Measurements from ENCODE around the gene SMIM35.
"Not testable (repeated sequence)": the region's sequence is repeated elsewhere in the genome, so short reads cannot be mapped to it uniquely, and the experiment has no call there.

Gene SMIM35

DNA sequence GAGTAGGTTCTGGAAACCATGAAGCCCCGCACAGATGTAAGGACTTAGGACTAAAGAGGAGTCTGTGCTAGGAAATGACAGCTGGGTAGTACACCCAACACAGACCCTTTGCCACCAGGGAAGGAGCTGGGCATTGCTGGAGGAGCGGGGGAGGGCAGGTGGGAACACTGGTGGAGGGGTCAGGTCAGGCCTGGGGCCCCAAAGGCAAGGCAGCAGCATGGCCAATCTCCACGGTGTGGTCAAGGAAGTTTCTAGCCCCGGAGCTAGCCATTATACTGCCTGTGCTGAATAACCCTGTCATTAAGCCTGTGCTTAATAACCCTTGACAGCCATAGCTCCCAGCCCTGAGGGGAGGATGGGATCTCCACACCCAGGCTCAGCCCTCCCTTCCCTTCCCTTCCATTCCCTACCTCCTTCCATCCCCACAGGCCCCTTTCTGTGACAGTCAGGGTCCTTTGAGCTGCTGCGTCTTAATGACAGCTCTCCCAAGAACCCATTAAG, 7.8 kb downstream of the SMIM35 start:
- no peak for DNase-seq

DNA sequence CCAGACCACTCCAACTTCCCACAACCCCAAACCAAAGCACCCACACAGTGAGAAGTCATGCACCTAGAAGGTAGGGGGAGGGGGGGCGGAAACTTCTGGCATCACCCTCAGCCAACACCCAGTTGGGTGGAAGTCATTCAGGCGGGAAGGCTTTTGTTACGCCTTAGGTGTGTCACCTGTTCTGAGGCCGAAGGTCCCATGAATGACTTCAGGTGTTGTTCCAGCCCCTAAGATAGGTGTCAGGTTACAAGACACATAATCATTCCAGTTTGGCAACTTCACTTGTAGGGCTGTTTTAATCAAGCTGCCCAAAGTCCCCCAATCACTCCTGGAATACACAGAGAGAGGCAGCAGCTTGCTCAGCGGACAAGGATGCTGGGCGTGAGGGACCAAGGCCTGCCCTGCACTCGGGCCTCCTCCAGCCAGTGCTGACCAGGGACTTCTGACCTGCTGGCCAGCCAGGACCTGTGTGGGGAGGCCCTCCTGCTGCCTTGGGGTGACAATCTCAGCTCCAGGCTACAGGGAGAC, 9.9 kb downstream of the SMIM35 start, which contains the start of gene TMPRSS4:
TMPRSS4 (plus strand) TSS at position 325 of the 528 bp plus-strand sequence. CDS start 225 bp downstream, outside the sequence.
- DNase-seq: no peak

DNA sequence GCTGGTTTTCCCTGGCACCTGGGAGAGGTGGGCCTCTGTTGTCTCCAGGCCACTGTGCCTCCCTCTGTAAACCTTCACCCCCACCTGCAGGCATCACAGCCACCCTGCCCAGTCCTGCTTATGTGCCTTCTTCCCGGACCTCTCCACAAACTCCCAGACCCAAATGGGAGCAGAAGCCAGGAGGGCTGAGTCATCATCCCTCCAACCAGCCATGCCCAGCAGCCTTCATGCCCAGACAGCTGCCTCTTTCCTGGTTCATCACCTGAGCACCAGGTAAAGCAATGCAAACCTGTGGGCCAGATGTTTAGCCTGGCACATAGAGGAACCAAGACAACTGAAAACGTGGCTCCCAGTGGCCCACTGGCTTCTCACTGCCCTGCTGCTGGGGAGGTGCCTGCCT, 12.0 kb downstream of the SMIM35 start:
- DNase-seq: no peak

DNA sequence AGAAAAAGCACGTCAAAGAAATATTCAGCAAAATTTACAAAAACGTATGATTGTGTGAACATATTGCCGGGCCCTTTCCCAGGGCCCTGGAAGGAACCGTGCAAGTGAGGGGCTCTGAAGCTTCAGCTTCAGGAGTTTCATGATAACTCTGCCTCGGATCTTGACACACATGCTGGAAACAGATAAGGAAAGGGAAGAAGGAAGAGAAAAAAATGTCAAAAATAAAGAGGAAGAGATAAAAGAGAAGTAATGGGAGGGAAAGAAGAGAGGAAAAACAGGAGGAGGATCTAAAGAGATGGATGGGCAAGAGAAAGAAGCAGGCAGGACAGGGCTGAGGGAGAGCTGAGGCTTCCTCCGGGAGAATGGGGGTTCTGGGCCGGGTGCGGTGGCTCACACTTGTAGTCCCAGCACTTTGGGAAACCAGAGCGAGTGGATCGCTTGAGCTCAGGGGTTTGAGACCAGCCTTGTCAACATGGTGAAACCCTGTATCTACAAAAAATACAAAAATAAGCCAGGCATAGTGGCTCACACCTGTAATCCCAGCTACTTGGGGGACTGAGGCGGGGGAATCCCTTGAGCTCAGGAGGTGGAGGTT, 12.6 kb downstream of the SMIM35 start:
- DNase-seq: no peak

DNA sequence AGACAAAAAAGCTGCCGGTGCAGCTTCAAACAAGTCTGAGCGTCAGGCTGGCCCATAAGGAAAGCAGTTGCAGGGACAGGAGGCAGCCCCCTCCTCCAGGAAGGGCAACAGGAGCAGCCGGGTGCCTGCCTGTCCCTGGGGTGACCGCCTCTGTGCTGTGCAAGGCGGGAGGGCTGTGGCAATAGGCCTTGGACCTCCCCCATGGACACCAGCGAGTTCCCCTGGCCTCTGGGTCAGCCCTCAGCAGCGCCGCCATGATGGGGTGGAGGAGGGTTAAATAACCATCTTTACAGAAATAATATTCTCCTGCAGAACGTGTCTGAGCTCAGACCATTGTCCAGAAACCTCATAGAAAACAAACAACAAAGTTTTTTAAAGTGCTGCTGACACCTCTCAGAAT, 13.2 kb downstream of the SMIM35 start:
- no peak for DNase-seq

DNA sequence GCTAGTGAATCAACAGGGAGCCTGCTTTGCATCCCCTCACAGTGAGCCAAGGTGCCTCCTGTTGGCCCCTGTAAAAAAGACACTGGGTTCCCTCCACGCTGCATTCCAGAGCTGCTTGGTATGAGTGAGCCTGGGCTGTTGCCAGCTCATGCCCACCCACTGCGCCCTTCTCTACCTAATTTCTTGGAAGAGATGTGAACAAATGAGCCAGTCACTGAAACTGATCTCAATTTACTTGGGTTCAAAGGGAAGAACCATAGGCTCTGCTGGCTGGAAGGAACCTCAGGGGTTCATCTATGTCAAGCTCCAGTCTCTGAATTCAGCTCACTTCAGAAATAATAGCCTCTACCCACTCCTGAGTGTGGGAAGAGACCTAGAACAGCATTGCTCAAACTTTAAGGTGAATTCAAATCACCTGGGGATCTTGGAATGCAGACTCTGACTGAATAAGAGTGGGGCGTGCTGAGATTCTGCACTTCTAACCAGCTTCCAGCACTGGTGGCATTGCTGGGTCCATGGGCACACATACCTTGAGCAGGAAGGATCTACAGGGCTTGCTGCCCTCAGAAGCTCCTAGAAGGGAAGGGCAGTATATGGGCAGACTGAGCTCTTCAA, 15.2 kb downstream of the SMIM35 start:
- no peak for DNase-seq

DNA sequence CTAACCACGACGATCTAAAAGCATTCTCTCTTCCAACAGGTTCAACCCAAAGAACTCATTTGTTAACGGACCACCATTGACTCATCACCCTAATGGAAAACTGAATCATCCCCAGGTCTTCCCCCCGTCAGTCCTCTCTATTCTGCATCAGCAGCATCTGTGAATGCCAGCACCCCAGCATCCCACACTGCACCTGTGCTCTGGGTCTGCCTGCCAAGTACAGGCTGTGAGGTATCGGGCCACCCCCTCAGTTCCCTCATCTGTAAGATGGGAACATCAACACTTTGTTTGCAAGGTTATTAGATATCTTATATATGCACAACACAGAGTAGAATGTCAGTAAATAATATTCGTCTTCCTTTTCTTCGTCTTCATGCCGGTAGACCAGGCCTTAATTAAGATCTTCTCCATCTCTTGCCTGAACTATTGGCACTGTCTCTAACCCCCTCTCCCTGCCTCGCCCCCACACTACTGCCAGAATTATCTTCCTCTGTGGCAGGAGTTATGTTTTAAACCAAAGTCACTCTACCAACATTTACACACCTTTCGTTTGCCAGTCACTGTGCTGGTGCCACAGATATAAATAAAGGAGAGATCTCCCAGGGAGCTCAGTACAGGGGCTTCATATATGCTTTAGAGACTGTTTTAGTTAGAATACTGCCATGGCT, 17.7 kb downstream of the SMIM35 start:
- DNase-seq: no peak

DNA sequence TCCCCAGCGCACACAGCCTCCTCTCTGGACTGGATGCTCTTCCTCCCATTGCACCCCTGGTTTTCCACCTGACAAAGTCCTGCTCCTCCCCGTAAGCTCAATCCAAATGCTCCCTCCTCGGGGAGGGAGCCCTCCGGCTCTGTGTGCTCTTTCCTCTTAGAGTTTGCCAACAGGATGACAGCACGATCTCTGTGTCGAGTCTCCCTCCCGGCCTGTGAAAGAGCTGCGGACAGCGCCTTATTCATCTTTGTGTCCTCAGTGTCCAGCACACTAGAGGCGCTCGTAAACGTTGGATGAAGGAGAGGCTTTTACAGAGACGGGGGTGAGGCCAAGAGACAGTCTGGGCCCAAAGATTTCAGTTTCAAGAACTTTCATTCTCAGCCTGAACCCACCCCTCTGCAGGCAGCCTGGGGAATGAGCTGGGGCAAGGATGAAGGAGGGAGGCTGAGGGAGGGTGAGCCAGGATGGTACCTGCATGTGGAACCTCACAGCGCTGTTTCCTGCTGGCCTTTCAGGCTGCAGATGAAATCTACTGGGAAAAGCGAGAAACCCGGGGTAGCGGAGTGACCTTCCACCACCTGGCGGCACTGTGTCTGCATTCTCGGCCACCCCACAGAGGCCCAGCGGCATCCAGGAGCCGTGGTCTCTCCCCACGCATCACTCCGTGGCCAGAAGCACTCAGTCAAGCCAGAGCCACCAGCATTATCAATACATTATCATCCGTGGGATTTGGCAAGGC, 18.4 kb downstream of the SMIM35 start:
- no peak for DNase-seq

DNA sequence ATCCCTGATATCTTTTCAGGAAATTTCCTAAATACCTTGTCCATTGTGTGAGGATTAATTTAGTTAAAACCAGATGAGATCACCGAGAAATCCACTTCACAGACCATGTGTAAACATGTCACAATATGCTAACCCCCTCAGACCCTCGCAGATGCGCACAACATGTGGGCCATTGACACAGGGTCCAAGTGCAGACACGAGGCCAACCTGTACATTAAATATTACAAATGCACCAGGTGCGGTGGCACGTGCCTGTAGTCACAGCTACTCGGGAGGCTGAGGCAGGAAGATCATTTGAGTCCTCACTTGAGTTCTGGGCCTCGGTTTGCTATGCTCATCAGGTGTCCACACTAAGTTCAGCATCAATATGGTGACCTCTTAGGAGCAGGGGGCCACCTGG, 19.8 kb downstream of the SMIM35 start:
- DNase-seq: no peak

DNA sequence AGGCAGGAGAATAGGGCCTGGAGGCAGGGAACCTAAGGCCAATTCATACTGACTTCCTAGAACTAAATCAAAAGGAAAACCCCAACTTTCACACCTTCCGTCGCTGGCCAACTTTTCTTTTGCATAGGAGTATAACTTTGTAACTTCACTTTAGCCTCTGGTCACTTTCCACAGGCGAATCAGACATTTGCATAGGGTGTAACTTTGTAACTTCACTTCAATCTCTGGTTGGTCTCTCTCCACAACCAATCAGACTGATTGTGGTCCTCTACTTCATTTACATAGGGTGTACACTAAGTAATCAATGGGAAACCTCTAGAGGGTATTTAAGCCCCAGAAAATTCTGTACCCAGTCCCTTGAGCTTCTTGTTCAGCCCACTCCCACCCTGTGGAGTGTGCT, 21.4 kb downstream of the SMIM35 start:
- DNase-seq: no peak

DNA sequence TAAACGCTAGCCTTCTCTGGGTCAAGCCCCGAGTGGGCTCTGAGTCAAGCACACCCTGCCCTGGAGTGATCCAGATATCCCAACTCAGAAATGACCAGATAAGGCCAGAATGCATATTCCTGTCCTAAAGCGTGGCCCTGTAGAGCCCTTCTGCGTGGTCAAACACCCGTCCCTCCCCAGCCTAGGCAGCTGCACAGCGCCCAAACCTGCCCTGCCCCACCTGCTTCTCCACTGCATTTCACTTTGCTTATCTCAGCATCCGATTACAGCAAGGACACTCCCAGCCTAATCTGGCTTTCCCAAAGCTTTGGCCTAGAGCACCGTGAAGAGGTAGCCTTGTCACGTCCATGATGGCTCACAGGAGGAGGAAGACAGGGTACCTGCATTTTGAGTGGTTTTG, 21.8 kb downstream of the SMIM35 start:
- DNase-seq: no peak

DNA sequence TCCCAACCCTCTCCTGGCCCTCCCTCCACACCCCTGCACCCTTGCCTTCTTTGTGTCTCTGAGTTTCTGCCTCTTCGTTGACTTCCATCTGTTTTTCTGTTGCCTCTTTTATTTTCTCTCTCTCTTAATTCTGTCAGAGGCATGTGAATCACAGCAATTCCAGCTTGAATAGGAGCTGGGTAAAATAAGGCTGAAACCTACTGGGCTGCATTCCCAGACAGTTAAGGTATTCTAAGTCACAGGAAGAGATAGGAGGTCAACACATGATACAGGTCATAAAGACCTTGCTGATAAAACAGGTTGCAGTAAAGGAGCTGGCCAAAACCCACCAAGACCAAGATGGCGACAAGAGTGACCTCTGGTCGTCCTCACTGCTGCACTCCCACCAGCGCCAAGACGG, 24.1 kb downstream of the SMIM35 start:
- DNase-seq: not testable (repeated sequence)

DNA sequence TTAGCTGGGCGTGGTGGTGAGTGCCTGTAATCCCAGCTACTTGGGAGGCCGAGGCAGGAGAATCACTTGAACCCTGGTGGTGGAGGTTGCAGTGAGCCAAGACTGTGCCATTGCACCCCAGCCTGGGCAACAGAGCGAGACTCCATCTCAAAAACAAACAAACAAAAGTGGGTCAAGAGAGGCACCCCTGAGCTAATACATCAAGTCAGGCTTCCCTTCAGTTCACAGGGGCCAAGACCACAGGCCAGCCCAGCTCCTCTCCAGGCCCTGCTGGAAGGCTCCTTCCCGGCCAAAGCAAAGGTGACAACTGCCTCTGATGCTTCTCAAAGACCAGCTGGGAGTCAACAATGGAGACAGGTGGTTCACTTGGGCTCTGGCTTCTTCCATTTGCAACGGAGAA, 24.6 kb downstream of the SMIM35 start:
- DNase-seq: not testable (repeated sequence)

DNA sequence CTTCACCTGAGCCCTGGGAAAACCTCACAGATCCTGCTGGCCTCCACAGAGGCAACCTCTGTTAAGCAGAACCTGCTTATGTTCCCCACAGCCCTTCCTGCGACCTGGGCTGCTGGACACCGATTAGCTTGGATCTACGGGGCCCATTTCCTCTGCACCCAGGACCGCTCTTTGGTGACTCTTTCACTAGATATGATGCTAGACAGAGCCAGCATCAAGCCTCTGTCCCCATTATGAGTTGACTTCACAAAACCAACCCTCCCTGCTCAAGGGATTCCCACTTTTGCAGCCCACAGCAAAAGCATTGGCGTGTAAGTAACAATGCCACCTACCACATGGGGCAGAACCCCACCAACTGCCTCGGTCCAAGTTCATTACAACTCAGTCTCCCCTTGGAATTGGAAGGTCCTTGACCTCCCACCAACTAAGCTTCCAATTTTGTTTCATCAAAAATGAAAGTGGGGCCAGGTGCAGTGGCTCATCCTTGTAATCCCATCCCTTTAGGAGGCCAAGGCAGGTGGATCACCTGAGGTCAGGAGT, 25.1 kb downstream of the SMIM35 start:
- DNase-seq: no peak

DNA sequence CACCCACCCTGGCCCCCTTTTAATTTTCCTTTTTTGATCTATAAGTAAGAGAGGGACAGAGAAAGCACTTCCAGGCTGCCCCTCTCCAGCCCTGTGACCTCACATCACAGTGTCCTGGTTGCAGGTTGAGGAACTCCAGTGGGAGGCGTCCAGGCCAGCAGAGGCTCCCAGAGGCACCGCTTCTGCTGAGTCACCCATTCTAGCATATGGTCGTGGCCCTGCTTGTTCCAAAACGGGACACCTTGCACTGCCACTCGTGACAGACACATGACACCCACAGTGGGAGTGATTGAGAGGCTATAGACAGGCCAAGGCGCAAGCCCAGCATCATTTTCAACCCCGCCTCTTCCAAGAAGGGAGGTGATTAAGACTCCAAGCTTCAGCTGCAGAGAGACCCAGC, 25.9 kb downstream of the SMIM35 start:
- DNase-seq: no peak

DNA sequence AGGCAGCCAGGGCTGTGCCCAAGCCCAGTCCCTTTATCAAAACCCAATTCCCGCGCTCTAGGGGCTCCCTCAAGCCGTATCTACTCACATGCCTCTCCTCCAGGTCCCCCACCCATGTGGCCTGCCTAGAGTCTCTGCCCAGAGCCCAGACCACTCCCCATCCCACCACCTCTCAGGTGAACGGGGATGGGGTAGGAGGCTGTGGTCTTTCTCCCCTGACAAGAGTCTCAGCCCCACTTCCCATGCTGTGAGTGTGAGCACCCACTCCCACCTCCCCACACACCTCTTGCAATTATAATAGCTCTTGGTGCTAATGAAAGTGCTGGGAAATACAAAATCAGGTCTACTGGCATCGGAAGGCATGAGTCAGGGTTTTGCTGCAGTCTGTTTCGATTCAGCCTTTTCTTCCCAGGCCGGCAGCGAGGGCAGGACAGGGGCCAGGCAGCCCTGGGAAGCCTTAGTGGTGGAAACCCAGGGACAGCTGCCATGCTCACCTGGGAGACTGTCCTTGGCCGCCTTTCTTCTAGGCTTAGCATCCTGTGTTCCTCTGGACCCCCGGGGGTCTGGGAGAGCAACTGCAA, 26.6 kb downstream of the SMIM35 start:
- DNase-seq: no peak

DNA sequence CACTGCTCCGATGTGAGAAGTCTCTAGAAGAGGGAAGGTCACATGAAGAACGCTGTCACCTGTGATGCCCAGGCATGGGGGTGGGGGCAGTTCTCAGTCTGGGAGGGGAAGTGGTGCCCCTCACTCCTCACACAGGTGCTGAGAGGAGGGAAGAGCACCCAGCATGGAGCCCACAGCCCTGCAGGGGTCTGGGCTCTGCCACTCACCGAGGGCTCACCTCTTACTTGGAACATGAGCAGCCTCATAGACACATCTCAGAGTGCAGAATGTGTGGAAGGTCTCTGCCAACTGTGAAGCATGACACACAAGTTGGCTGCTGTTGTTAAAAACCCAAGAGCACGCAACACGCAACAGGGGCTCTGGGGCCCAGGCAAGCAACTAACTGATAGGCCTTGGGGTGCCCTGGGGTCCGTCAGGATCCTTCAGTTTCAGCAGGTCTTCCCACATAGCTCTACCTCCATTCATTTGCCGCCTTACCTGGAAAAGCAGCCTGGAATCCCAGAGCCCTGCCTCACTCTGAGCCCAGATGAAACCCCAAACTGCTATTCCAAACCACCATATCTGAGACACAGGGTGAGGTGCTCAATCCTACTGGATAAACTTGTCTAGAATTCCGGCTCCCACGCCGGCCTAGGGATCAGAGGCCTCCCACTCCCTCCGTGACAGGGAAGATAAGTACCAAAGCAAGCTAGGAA, 27.4 kb downstream of the SMIM35 start:
- no peak for DNase-seq

DNA sequence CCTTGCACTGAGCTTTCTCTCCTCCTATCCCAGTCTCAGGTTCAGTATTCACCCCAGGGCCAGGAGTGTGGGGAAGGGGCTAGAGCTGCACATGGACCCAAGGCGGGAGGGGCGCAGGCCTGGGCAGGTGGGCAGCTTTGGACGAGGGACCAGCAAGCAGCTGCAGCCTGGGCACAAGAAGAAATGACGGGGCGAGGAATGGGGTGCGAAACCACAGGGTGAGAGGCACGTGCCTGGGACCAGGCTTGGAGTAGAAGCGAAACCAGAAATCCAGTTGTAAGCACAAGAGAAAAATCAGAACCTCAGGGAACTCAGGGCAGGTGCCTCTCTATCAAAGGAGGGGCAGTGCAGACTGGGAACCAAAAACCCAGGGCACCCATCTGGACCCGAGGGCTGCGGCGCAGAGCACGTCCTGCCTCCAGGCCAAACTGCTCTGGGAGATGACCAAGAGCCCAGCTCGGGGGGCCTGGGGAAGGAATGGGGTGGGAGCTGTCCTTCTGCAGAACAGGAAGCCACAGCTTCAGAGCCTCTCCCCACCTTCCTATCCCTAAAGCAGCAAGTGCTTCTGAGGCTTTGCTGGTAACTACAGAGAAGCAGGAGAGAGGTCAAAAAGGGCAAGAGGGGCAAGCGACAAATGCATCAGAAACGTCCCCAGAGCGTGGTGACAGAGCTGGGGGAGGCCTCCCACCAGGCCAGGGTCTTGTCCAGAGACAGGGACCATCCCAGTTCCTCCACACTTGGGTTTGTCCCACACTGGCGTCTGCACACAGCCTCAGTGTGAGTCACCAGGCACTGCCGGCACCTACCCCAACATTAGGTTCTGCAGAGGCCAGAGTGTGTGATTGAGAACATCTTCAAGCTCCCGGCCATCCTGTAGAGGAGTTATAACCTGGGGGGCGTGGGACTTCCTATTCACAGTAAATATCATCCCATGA, 28.2 kb downstream of the SMIM35 start:
- DNase-seq: no peak

DNA sequence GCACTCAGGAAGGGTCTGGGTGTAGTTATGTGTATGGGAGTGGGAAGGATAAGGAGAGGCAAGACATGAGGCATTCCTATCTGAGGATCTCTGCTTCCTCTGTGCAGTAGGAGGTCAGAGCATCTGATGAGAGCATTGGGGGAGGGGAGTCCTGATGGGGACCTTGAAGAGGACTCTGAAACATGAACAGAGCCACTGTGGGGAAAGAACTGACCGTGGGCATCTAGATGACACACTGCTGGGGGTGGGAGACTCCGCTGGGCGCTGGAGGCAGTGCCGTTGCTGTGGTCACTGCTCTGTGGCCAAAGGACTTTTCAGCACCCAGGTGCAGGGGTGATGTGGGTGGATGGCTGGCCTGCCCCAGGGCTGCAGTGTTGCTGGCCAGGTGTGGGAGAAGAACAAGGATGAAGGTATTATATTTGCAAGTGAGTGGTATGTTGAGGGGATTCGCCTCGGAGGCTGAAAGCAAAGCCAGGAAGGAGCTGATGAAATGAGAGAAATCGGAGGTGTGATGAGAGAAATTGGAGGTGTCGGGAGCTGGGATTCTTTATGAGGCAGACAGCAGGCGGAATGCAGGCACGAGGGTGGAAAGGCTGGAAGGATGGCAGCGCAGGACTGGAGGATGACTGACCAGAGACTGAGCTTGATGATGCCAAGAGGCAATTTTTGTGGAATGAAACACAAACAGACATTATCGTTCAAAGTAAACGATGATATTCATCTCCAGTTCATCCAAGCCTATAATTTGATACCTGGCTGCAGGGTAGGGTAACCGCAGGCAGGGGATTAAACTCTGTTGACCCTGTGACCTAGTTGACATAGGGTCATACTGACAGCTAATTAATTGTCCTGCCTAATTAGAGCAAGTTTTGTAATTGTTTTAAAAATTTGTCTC, 29.3 kb downstream of the SMIM35 start:
- no peak for DNase-seq

DNA sequence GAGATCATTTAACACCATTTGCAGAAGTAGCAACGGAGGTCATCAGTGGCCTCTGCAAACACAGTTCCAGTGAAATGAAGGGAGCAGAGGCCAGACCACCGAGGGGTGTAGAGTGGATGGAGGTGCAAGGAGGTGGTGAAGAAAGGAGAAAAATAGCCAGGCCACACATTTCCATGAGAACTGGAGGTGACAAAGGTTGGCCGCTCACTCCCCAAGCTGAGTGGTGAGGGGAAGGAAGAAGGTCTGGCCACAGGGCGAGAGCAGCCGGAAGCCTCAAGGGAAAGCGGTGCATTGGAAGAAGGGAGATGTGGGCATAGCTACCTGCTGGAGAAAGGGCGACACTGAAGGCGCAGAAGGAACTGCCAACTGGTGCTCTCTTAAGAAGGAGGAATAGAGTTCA, 30.0 kb downstream of the SMIM35 start:
- no peak for DNase-seq

Data from activated CD4-positive, alpha-beta T cell treated with anti-CD3 and anti-CD28 coated beads, Interleukin-2, amount 50 U/mL, for 1 hour (primary cell).